ENCODE data around the gene NXPE1. TPM values are rescaled to one million over a fixed set of nuclear protein-coding genes. Genes with fewer than 3 reads are reported as not detected.

Gene NXPE1
- total RNA-seq, 1 donor from 2014 or later, result not detected

DNA sequence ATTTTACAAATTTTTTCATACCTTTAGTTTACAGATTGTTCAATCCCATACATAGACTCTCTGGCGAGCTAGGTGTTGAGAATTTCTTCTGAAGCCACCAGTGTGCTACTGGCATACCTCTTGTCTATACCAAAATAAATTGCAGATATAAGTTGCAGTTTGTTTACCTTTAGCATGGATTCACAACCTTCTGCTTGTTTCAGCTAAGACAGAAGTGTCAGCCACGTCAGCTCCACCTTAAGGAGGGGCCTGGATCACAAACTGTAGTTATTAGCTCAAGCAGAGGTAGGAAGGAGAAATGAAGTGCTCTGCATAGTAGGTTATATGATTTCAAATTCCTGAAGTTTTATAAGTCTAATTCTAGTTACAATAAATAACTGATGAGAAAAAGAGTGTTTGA, 35.9 kb upstream of the NXPE1 start, which contains the start of gene NXPE4:
TSS of gene NXPE4 (minus strand) at position 216 of the 400 bp plus-strand sequence. CDS start 1,027 bp downstream, outside the sequence.
- Histone ChIP-seq H3K9me3 (no peaks in the 10 kb centered on the region), H3K4me1 (no peaks in the 10 kb centered on the region), H3K27ac (no peak within 1 kb of the TSS), H3K27me3 (no peaks in the 10 kb centered on the region), H3K36me3 (no peaks in the 10 kb centered on the region), H3K4me3 (no peak within 1 kb of the TSS)
- no peak for DNase-seq (ENCODE audit: low spot score in 2 of 2)
- intact Hi-C loops (cut with DNase I), result no loop called here
- TF ChIP-seq, protein P1, sequence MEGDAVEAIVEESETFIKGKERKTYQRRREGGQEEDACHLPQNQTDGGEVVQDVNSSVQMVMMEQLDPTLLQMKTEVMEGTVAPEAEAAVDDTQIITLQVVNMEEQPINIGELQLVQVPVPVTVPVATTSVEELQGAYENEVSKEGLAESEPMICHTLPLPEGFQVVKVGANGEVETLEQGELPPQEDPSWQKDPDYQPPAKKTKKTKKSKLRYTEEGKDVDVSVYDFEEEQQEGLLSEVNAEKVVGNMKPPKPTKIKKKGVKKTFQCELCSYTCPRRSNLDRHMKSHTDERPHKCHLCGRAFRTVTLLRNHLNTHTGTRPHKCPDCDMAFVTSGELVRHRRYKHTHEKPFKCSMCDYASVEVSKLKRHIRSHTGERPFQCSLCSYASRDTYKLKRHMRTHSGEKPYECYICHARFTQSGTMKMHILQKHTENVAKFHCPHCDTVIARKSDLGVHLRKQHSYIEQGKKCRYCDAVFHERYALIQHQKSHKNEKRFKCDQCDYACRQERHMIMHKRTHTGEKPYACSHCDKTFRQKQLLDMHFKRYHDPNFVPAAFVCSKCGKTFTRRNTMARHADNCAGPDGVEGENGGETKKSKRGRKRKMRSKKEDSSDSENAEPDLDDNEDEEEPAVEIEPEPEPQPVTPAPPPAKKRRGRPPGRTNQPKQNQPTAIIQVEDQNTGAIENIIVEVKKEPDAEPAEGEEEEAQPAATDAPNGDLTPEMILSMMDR (IDR thresholded peaks at IDR 0.05), result no peak

DNA sequence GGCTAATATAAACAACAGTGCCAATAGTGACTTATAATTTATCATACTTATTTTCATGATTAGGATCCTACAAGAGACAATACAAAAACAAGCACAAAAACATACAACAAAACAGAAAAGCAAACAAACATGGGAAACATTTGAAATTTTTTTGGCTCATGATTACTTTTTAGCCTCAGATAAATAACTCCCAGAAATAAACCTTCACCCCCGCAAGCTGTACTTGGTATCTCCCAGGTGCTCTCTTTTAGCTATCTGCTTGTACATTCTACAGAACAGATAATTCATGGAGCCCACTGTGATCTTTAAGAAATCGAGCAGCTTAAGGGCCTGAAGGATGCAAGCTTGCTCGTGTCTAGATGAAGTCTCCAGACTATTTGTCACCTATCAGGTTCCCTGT, 35.0 kb upstream of the NXPE1 start:
- TF ChIP-seq, protein P1 (IDR thresholded peaks at IDR 0.05), result no peak

DNA sequence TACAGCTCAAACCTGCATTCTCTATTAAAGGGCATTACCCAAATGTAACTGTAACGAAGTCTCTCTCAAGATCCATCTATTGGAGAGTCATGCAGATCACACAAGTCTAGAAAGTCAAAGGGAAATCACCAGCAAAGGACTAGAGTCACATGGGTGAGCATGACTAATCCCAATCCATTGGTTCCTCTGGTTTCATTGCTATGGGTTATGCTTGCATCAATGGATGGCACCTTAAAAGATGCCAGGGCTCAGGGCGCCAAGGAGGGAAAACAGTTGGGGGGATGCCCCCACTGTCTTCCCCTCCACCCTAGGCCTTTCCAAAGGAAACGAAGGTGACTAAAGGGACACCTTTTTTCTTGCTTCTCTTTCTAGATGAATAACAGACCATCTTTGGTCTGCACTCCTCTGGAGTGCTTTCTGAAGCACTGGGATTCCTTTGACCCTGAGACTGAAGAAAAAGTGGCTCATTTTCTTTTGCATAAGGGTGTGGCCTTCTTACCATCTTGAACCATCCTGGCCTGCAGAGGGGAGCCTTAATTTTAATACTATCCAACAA, 27.8 kb upstream of the NXPE1 start:
- Histone ChIP-seq H3K4me1 (no peaks in the 10 kb centered on the region), H3K27ac (no peak overlapping the region), H3K4me3 (no peak overlapping the region), H3K9me3 (peaks cover 17 to 25% of the 10 kb centered on the region in 2 donors), H3K27me3 (no peaks in the 10 kb centered on the region), H3K36me3 (no peaks in the 10 kb centered on the region)
- no peak for DNase-seq (ENCODE audit: low spot score in 2 of 2)
- TF ChIP-seq, protein P1 (IDR thresholded peaks at IDR 0.05), result no peak
- intact Hi-C loops (cut with DNase I), result no loop called here

More for the DNA sequence above, 35.0 kb upstream of the NXPE1 start:
- no peak for DNase-seq (ENCODE audit: low spot score in 2 of 2)
- no peaks in the 10 kb centered on the region for H3K4me1 ChIP-seq
- no peak overlapping the region for H3K27ac ChIP-seq
- H3K27me3 ChIP-seq, result no peaks in the 10 kb centered on the region
- H3K36me3 ChIP-seq, result no peaks in the 10 kb centered on the region
- intact Hi-C loops (cut with DNase I), result no loop called here
- no peaks in the 10 kb centered on the region for H3K9me3 ChIP-seq
- H3K4me3 ChIP-seq, result no peak overlapping the region

DNA sequence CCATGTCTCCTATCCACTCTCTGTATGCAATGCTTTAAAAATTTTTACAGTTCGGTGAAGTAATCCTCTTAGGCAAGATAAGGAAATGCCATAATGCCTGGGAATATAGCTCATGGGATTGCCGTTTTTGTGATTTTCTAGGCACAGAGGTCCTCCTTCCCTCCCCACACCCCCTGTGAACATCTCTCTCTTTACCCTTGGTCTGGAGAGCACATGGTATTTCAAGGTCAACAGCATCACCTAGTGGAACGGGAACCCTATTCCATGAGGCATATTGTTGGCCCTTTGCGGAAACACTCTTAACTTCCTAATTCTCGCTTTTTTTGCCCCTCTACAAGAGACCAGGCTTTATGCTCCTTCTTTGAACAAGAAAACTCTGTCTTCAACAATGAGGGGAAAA, 27.1 kb upstream of the NXPE1 start:
- intact Hi-C loops (cut with DNase I), result no loop called here
- Histone ChIP-seq H3K9me3 (peaks cover 17 to 25% of the 10 kb centered on the region in 2 donors), H3K4me1 (no peaks in the 10 kb centered on the region), H3K4me3 (no peak overlapping the region), H3K36me3 (no peaks in the 10 kb centered on the region), H3K27ac (no peak overlapping the region), H3K27me3 (no peaks in the 10 kb centered on the region)
- DNase-seq (ENCODE audit: low spot score in 2 of 2), result no peak
- TF ChIP-seq, protein P1 (IDR thresholded peaks at IDR 0.05), result no peak

DNA sequence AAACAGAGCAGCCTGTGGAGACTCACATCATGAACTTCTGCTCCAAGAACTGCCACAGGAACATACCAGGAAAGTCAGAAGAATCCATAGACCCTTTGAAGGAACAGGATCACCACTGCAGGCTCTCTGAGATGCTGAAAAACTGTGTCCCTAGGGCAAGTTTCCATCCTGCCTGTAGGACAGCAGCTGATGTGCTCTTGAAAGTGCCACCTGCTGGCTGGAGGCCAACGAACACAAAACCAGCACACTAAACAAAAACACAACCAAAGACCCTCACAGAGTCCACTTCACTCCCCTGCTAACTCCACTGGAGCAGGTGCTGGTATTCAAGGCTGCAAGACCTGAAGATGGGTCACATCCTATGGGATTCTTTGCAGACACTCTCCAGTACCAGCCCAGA, 12.0 kb upstream of the NXPE1 start:
- Histone ChIP-seq H3K27me3 (no peaks in the 10 kb centered on the region), H3K36me3 (no peaks in the 10 kb centered on the region), H3K9me3 (peaks cover 0 to 16% of the 10 kb centered on the region in 2 donors), H3K27ac (no peak overlapping the region), H3K4me1 (no peaks in the 10 kb centered on the region), H3K4me3 (no peak overlapping the region)
- DNase-seq (ENCODE audit: low spot score in 2 of 2), result no peak
- TF ChIP-seq, protein P1 (IDR thresholded peaks at IDR 0.05), result no peak
- intact Hi-C loops (cut with DNase I), result no loop called here

DNA sequence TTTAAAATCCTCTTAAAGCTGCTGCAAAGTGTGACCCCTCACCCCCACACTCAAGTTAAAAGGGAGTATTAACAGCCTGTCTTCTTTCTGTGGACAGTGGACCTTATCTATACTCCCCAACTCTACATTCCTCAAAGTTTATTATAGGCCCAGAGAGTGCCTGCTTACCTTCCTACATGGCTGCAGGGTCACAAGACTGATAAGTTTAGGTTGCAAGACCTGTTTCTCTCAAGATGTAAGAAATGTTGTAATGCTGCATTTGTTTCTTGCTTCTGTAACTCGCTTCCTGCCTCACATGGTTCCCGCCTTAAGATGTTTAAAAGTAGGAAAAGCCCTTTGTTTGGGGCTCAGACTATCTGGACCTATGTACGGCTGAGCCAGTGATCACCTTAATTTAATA, 10.1 kb upstream of the NXPE1 start:
- Histone ChIP-seq H3K36me3 (no peaks in the 10 kb centered on the region), H3K4me3 (no peak overlapping the region), H3K4me1 (no peaks in the 10 kb centered on the region), H3K27ac (no peak overlapping the region), H3K27me3 (no peaks in the 10 kb centered on the region), H3K9me3 (peaks cover 0 to 8% of the 10 kb centered on the region in 2 donors)
- DNase-seq (ENCODE audit: low spot score in 2 of 2), result no peak
- intact Hi-C loops (cut with DNase I), result no loop called here
- TF ChIP-seq, protein P1 (IDR thresholded peaks at IDR 0.05), result no peak

All from ascending aorta (tissue), 2 donors.